Measurements from ENCODE around the gene PTPRN2.
"Not testable (repeated sequence)": the region's sequence is repeated elsewhere in the genome, so short reads cannot be mapped to it uniquely, and the experiment has no call there.

The PTPRN2 gene

DNA sequence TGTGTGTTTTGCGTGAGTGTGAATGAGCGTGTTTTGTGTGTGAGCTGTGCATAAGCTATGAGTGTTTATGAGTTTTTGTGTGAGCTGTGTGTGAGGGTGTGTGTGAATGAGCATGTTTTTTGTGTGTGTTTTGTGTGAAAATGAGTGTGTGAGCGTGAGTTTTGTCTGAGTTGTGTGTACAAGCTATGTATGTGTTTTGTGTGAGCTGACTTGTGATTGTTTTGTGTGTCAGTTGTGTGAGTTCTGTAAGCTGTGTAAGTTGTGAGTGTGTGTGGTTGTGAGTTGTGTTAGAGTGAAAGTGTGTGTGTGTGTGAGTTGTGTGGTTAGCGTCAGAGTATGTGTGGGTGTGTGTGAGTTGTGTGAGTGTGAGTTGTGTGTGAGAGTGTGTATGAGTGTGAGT is 343.2 kb downstream of the PTPRN2 start:
- no peak for DNase-seq

DNA sequence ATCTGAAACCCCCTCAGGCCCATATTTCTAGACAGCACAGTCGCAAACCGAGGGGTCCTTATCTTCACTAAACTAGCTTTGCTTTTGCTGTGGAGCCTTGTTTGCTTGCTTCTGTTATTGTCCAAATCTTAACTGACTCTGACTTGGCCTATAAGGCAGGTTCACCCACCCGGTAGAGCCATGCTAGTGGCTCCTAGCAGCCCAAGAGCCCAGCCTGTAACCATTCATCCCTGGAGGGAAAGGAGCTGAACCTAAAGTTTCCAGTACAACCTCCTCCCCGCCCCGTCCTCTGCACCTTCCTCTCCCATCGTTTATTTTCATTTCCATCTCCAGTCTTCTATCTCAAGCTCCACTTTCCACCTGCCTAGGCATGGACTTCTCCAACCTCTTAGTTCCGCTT is 345.7 kb downstream of the PTPRN2 start:
- no peak for DNase-seq

DNA sequence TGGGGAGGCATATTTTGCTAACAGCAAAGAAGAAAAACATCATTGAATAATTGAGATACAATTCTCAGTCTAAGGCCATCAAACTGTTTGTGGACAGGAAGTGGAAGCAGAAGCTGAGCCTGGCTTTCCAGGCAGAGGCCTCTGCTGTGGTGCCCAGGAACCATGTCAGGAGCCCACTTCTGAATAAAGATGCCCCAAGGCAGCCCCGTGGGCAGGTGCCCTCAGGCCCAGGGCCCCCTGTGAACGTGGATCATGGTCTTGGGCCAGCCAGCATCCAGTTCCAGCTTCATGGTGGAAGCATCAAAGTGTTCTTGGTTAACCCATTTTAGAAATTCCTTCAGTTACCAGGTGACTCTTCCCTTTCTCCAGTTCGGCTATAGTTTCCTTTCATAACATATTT is 346.8 kb downstream of the PTPRN2 start:
- DNase-seq, result no peak

DNA sequence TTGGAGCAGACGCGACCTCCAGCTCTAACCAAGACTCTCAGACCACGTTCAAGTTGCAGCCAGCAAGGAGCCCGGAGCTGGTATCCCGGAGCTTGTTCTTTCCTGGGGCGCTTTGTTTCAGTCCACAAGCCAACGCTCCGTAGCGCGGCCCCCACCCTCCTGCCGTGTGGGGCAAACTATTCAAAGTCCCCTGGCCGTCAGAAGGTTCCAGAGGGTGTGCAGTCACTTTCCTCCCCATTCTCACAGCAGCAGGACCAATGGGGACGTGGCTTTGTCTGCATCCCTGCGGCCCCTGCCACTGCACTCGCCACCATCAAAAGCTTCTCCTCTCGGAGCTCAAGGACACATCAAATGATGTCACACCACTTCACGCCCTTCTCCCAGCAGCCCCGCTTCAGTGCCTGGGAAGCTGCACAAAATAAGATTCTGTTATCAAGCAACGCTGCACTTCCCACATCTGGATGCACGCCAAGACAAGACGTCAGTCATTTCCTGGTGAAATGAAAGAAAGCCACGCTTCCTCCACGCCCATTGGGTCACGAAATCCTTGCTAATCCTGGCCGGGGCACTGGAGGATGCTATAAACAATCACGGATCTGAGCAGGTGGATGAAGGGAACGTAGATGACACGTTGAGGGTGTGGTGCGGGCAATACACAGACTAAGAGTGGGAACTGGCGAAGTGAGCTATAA is 348.2 kb downstream of the PTPRN2 start:
- DNase-seq, result no peak

DNA sequence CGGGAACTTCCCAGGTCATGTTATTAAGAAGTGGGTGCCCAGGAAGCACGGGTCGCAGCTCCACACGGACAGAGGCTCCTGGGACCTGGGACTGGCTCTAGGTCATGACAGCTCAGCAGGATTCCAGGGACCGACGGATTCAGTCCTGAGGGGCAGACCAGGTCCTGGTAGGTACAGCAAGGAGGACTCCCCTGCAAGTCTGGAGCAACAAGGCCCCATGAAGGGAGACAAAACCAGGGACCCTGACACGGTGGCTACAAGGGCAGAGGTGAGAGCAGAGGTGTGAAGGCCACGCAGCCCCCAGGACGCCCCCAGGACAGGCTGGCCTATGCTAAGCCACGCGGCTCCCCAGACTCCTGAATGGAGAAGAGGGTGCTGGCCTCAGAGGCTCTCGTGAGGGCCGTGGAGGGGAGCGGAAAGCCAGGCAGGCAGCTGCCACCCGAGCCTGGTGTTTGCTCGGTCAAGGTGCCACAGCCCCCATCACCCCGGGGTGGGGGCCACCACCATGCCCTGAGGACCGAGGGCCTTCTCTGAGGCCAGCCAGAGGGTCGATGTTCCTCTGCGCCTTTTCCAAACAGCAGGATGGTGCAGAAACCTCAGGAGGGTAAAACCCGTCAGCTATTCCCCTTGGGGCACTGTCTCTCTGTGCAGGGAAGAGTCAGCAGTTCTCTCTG is 348.9 kb downstream of the PTPRN2 start:
- no peak for DNase-seq

DNA sequence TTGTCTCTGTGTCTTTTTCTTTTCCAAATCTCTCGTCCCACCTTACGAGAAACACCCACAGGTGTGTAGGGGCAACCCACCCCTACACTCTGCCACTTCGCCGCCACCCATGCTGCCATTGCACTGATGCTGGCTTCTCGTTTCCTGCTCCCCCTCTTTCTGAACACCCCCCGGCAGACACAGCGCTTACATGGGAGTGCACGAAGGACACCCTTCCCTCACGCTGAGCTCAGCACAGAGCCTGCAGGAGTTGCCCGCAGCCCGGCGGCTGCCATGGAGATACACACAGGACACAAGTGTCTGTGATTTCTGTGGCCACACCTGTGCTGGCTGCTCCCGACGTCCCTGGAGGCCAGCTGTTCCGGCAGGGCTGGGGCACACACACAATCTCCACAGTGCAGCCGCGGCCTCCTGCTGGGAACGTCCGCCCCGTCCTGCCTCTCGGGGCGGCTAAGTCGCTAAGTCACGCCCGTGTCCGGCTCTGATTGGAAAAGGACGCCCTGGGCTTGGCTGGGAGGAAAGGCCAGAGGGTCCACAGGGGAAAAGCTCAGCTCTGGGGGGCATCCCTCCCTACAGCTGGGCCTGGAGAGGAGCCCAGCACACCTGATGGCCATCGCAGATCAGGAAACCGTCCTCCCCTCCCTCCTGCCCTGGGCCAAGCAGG is 349.8 kb downstream of the PTPRN2 start:
- no peak for DNase-seq

DNA sequence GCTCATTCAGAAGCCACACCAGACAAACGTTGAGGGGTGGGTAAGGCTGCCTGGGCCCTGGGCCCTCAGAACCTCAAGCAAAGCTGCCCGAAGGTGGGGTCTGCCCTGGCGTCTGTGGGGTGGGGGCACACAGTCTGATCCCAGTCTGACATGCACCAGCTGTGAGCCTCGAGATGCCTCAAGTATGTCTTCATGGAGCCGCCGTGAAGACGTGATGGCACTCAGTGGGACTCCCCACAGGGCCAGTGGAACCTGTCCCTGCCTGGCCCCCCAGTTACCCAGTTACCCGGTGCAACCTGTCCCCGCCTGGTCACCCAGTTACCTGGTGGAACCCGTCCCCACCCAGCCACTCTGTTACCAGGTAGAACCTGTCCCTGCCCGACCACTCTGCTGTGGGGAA is 351.2 kb downstream of the PTPRN2 start:
- DNase-seq, result no peak

DNA sequence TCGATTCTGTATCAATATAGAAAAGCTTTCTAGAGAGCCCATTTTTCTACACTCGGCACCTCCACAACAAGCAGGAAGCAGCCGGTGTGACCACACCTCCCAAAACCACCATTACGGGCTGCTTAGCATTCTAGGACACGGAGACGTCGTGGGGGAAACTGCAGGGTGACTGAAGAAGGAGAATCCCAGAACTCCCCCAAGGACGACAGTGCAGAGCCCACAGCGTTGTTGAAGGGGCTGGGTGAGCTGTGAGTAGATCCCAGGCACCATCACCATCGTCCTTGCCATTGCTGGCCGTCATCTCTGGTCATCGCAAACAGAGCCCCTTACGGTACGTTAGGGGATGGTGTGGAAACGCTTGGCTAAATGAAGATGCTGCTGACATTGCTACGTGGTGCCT is 351.8 kb downstream of the PTPRN2 start:
- DNase-seq, result no peak

DNA sequence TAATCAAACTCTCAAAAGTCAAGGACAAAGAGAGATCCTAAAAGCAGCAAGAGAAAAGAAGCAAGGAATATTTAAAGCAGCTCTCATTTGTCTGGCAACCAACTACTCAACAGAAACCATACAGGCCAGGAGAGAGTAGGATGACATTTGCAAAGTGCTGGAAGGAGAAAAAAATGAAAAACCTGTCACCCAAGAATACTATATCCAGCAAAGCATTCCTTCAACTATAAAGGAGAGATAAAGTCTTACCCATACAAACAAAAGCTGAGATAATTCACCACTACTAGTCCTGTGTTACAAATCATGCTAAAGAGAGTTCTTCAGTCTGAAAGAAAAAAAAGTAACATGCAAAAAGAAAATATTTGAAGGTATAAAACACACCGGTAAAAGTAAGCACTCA is 357.7 kb downstream of the PTPRN2 start:
- no peak for DNase-seq

DNA sequence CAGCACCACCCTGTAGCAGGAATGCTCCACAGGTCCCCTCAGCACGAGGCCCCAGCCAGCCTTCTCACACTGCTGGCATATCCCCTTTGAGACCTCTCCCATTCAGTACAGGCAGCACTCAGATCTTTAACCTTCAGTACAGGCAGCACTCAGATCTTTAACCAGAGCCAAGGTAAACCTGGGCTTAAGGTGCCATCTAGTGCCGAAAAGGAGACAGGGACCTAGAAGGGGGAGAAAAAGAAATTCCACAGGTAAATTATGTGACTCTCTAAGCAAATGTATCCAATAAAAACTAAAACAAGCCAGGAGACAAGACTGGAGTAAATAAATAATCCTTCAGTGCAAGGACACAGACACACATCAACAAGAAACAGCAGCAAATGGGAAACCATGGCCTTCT is 358.6 kb downstream of the PTPRN2 start:
- no peak for DNase-seq

DNA sequence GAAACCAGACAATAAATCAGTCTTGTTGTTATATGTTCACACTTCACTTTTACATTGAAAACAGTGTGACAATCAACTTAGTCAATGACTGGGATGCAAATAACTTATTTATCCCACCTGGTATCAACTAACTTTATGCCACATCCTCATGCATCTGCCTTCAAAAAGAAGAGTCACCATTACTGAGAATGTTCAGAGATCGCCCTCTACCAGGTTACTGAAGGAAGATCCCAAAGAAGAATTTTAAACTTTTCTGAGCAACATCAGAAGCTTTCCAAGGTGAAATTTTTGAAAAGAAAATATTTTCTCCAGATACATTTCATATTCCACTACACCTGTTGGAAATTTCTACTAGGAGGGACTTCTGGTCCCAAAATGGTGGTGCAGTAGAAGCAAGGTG is 359.5 kb downstream of the PTPRN2 start:
- DNase-seq, result no peak

DNA sequence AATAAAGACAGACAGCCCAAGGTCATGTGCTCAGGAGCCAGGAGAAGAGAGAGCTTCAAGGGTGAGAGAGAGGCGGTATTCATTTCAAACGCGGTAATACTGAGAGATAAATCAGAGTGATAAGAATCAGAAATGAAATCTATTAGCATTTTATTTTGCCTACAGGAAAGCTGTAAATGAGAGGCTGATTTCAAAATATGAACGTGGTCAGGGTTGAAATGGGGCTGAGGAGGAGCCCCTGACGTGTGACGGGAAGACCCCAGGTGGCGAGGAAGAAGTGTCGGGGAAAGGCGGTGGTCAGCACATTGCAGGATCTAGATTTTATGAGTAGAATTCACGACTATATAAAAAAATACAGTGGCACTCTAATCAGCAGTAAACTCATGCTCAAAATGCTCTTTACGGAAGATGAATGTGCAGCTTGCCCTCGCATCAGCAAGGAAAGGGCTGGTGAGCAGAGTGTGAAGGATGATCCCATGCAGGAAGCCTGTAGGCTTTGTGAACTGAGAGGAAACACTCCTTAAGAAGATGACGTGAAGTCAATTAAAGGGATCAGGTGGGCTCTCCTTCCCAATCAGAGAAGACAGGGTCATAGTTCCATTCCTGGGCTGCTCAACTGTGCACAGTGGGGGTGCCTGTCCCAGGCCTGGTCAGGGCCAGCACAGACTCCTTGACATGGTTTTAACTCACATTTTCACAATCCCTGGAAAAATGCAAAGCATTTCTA is 360.2 kb downstream of the PTPRN2 start:
- no peak for DNase-seq

DNA sequence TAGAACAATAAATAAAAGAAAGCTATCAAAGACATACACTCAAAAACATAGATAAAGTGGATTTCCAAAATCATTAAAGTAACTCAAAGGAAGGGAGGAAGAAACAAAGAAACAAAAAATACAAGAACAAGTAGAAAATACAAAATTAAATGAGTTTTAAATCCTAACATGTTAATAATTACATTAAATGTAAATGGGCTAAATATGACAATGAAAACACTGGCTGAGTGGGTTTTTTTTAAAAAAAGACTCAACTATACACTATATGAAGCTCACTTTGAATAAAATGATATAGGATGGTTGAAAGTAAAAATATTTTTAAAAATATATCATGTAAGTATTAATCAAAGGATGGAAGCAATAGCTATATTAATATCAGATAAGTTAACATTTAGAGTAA is 371.4 kb downstream of the PTPRN2 start:
- no peak for DNase-seq

DNA sequence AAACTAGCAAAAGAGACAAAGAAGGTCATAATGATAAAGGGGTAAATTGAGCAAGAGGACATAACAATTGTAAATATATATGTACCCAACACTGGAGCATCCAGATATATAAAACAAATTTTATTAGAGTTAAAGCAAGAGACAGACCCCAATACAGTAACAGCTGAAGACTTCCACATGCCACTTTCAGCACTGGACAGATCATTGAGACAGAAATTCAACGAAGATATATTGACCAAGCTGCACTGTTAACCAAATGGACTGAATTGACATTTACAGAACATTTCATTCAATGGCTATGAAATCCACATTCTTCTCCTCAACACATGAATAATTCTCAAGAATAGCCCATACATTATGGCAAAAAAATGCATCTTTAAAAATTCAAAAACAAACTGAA is 378.2 kb downstream of the PTPRN2 start:
- no peak for DNase-seq

DNA sequence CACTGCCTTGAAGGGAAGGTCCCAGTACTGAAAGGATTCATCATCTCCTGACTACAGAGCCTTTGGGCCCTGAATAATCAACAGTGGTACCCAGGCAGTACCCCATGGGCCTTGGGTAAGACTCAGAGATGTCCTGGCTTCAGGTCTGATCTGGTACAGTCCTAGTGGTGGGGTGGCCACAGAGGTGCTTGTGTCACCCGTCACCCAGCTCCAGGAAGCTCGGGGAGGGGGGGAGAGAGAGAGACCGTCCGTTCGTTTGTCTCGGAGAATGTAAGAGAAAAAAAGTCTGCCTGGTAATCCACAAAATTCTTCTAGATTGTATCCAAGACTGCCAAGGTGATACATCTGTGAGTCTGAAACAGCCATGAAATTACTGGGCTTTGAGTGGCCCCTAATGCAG is 381.3 kb downstream of the PTPRN2 start:
- no peak for DNase-seq

DNA sequence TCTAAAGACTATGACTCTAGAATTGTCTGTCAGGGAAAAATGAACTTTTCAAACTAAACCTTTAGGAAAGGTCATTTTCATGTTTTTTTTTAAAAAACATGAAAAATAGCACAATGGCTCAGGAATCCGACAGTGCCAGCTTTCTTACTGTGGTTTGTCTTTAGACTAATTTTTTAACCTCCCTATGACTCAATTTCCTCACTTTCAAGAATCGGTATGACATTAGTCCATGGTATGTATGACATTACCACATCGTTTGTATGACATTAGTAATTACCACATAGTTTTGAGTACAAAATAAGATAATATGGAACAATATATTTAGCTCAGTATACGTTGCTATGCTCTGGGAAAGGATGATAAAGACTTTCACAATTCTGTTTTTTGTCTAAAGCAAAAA is 383.2 kb downstream of the PTPRN2 start:
- no peak for DNase-seq

DNA sequence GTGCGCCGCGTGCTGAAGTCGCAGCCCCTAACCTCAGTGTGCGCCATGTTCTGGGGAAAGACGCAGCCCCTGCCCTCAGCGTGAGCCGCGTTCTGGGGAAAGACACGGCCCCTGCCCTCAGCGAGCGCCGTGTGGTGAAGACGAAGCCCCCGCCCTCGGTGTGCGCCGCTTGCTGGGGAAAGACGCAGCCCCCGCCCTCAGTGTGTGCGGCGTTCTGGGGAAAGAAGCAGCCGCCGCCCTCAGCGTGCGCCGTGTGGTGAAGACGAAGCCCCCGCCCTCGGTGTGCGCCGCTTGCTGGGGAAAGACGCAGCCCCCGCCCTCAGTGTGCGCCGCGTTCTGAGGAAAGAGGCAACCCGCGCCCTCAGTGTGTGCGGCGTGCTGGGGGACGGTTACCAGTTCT is 383.7 kb downstream of the PTPRN2 start:
- not testable (repeated sequence) for DNase-seq

DNA sequence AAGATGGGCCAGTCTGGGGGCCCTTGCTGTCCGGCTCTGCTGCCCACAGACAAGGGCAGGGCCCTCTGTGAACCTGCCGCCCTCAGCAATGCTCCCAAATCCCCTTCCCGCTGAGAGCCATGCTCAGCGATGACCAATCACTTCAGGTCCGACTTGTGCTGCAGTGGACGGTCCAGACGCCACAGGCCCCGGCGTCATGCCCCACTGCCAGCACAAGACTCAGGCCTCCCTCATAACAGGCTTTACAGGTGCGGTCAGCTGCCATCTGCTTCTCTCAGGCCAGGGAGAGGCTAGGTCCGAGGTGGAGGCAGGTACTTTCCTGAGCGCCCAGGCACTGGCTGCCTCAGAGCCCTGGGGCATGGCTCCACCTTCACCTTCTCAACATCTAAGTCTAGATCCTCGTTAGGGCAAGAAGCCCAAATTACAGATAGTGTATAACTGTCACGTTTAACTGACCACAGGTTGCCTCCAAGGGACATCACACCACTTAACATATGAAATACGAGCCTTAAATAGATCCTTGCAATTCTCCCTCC is 393.2 kb downstream of the PTPRN2 start:
- no peak for DNase-seq

DNA sequence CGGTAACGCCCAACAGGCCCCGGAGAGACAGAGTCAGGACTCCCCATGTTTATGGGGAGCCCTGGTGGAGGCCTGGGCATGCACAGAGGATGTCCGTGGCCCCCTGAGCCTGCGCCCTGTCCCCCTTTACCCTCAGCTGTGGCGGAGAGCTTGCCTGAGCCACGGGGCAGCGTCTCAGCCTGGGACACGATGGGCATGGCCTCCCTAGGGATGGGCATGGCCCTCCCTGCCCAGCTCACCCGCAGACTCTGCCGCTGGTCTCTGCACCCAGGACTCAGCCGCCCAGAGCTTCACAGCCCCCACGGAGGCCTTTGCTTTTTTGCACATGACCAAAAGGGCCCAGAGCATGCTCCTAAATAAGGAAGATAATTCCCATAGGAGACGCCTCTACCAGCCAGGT is 394.2 kb downstream of the PTPRN2 start:
- no peak for DNase-seq

DNA sequence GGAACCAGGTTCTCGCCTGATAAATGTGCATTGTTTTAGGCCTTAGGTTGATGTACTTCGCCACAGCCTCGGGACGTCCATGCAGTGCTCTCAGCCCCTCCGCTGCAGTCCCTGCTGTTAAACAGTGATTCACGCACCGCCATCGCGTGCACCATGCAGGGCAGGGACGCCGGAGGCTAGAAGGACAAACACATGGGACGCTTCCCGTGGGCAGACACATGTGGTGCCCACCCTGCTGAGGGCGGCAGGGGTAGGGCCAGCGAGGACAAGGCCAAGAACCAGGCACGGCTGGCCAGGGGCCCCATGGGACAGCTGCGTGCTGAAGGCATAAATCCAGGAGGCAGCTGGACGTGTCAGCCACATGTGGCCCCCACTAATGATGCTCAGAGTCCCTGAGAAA is 394.7 kb downstream of the PTPRN2 start:
- no peak for DNase-seq

DNA sequence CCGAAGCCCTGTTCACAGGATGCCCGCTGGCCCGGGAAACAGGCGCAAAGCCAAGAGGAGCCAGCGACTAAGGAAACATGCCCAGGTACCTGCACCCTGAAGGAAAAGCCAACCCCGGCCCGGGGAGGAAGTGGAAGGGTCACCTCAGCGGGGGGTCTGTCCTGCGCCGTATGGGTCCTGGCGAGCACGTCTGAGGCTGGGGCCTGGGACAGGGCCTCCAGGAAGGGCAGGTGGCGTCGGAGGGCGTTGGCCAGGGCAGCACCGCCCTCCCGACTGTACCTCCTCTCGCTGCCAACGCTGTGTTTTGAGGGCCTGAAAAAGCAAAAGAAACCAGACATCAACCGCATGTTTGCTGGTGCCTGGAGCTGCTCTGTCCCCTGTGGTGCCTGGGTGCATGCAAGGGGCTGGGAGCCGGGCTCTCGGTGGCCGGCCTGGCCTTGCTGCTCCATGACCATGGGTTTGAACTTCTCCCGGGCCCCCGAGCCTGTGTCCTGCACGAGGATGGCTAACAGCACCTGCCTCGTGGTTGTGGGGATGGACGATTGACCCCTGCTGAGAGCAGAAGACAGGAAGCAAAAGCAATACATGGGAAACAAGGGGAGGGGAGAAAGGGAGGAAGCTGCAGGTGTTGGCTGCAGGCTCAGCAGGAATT is 395.3 kb downstream of the PTPRN2 start:
- no peak for DNase-seq

DNA sequence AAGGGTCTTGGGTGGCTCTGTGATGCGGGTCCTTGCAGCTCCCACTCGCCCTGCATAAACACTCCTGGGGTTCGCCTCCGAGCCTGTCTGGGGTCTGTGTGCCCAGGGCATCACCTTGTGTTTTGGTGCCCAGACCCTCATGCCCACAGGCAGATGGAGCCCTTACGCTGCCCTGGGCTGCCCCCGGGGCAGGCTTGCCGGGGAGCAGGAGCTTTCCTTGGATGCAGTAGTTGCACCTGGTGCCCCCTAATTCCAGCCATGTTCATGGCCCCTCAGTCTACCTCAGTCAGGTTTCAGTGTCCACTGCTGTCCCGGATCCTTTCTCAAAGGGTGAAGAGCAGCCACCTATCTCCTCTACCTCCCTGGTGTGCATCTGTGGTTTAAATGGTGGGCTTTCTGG is 396.0 kb downstream of the PTPRN2 start:
- no peak for DNase-seq

DNA sequence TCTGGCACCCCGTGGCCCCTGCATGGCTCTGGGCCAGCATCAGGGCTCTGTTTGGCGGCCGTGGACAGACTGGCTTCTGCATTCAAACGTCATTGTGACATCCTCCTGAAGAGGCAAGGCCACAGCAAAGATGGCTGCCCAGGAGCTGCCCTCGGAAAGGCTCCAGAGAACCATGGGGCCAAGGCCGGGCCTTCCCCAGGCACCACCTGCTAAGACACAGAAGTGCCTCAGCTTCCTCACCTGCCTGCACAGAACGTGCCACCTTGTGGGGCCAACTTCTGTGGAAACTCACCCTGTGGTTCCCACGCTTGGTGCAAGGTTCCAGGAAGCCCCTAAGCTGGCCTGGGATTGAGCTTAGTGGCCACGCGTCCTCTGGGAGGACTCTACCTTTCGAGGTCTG is 396.9 kb downstream of the PTPRN2 start:
- no peak for DNase-seq
